ENCODE data around the gene SLC11A1.

The SLC11A1 gene

DNA sequence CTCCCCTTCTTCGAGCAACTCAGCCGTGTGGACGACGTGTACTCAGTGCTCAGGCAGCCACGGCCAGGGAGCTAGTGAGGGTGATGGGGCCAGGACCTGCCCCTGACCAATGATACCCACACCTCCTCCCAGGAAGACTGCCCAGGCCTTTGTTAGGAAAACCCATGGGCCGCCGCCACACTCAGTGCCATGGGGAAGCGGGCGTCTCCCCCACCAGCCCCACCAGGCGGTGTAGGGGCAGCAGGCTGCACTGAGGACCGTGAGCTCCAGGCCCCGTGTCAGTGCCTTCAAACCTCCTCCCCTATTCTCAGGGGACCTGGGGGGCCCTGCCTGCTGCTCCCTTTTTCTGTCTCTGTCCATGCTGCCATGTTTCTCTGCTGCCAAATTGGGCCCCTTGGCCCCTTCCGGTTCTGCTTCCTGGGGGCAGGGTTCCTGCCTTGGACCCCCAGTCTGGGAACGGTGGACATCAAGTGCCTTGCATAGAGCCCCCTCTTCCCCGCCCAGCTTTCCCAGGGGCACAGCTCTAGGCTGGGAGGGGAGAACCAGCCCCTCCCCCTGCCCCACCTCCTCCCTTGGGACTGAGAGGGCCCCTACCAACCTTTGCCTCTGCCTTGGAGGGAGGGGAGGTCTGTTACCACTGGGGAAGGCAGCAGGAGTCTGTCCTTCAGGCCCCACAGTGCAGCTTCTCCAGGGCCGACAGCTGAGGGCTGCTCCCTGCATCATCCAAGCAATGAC, 22.4 kb downstream of the SLC11A1 start:
- DNase-seq (ENCODE audit: low read depth in 2 of 2), result no peak

DNA sequence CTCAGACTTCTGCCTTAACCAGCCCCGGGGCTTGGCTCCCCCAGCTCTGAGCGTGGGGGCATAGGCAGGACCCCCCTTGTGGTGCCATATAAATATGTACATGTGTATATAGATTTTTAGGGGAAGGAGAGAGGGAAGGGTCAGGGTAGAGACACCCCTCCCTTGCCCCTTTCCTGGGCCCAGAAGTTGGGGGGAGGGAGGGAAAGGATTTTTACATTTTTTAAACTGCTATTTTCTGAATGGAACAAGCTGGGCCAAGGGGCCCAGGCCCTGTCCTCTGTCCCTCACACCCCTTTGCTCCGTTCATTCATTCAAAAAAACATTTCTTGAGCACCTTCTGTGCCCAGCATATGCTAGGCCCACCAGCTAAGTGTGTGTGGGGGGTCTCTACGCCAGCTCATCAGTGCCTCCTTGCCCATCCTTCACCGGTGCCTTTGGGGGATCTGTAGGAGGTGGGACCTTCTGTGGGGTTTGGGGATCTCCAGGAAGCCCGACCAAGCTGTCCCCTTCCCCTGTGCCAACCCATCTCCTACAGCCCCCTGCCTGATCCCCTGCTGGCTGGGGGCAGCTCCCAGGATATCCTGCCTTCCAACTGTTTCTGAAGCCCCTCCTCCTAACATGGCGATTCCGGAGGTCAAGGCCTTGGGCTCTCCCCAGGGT, 23.1 kb downstream of the SLC11A1 start:
- no peak for DNase-seq (ENCODE audit: low read depth in 2 of 2)

DNA sequence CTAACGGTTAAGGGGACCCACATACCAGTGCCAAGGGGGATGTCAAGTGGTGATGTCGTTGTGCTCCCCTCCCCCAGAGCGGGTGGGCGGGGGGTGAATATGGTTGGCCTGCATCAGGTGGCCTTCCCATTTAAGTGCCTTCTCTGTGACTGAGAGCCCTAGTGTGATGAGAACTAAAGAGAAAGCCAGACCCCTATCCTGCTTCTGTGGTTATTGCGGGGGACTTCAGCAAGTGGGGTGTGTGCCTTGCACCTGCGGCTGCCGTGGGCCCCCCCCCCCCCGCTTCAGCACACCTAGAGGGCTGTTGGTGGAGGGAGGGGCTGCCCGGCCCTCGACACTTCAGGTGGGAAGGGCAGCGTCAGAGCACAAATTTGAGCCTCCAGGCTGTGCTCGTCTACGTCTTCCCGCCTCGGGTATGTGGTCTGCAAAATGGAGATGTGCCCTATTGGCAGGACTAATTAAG, 23.7 kb downstream of the SLC11A1 start:
- DNase-seq (ENCODE audit: low read depth in 2 of 2), result no peak

DNA sequence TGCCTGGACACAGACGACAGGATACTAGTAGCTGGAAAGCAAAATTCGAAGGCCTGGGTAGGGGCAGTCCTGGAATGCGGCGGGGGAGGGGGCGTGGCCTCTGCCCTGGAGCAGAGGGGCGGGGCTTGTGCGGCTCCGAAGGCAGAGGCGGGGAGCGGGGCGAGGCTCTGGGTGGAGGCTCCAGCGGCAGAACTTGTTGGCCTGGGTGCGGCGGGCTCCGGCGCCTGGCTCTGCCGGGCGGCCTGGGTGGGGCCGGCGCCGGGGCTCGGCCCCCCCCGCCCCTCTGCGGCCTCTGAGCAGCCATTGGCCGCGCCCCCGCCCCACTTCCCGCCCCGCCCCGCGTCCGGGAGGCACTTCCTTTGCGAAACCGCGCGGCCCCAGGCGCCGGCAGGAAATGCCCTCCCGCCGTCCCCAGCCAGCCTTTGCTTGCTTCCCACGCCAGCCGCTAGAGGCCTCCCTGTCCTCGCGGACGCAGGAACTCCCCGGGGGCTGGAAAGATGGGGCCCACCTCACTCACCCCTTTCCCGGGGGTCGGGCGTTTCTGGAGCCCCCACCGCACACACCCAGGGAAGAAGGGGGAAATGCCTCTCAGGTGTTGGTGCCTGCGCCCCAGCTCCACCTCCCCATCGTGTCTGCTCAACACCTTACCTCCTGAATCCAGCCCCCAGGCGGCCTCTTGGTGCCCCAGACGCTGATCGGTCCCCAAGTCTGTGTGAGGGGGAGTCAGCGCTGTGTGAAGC, 24.3 kb downstream of the SLC11A1 start:
- peak; percentile 78 to 82 for DNase-seq (ENCODE audit: low read depth in 2 of 2)

DNA sequence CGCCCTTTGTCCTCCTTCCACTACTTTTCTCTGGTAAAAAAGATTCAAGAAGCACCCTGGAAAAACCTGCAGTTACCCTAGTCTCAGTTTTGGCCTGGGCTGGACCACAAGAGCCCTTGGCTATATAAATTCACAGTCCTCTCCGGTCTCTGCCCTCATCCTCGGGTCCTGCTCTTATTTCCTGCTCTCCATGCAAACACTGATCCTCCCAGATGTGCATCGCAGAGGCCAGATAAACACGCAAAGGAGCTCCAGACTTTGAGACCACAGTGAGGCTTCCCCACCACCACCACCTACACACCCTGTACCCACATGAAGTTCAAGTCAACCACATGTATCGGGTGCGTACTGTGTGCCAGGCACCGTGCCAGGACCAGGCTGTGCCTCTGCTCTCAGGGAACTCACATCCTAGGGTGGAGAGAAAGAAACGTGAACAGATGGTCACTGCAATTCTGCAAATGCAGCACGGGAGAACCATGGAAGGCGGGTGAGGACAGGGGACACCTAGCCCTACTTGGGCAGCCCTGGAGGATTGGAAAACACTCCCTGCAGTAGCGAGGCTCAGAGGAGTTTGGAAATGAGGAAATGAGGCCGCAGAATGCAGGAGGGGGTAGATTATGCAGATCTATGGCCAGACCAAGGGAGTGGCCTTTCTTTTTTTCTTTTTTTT, 25.0 kb downstream of the SLC11A1 start:
- DNase-seq (ENCODE audit: low read depth in 2 of 2), result peak; percentile 44 to 49

DNA sequence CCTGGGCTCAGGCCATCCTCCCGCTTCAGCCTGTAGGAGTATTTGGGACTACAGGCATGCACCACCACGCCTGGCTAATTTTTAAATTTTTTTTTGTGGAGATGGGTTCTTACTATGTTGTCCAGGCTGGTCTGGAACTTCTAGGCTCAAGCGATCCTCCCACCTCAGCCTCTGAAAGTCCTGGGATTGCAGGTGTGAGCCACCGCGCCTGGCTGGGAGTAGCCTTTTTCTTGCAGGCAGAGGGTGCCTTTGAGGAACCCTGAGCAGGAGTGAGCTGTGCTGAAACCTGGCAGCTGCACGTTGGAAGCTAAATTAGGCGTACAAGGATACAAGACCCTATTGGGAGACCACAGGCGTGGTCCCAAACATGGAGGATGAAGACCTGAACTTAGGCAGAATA, 25.6 kb downstream of the SLC11A1 start:
- no peak for DNase-seq (ENCODE audit: low read depth in 2 of 2)

DNA sequence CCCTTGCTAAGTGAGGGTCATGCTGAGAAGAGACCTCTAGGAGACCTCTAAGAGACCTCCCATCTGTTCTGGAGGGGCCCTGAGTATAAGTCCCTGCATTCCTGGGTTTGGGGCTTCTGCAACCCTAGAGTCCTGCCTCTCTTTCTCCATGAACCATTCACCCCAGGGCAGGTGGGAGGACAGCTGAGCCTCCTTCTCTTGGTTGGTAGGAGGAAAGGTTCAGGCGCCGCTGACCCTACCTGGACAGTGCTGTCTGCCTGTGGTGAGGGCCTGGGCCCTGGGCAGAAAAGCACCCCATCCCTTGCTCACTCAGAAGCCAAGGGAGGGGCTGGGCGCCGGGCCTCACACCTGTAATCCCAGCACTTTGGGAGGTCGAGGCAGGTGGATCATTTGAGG, 36.2 kb downstream of the SLC11A1 start:
- DNase-seq (ENCODE audit: low read depth in 2 of 2), result no peak

DNA sequence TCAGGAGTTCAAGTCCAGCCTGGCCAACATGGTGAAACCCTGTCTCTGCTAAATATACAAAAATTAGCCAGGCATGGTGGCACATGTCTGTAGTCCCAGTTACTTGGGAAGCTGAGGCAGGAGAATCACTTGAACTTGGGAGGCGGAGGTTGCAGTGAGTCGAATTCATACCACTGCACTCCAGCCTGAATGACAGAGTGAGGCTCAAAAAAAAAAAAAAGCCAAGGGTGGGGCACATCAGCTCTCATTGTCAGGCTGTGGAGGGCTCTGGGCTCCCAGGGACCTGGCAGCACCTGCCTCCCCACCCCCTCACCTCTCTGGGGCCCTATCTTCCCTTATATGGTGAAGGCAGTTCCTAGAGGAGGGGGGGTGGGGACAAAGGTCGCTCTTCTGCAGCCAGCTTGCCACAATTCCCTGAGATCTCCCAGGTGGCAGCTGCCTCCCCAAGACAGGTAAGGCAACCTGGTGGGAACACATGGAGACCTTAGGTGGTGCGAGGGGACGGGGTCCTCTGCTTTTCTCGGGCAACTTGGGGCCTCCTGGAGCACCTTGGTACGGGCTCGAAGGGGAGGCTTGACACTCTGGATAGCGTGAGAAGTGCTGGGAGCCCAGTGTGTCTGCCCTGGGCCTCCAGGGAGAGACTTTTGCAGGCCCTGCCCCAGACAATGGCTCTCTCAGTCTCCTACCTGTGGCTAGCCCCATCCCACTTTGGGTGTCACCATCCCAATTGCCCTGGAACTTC, 36.8 kb downstream of the SLC11A1 start, which contains the start of gene VIL1:
TSS of gene VIL1 (plus strand) at position 407 of the 742 bp plus-strand sequence. CDS start 4,656 bp downstream, outside the sequence.
- DNase-seq (ENCODE audit: low read depth in 2 of 2), result no peak

DNA sequence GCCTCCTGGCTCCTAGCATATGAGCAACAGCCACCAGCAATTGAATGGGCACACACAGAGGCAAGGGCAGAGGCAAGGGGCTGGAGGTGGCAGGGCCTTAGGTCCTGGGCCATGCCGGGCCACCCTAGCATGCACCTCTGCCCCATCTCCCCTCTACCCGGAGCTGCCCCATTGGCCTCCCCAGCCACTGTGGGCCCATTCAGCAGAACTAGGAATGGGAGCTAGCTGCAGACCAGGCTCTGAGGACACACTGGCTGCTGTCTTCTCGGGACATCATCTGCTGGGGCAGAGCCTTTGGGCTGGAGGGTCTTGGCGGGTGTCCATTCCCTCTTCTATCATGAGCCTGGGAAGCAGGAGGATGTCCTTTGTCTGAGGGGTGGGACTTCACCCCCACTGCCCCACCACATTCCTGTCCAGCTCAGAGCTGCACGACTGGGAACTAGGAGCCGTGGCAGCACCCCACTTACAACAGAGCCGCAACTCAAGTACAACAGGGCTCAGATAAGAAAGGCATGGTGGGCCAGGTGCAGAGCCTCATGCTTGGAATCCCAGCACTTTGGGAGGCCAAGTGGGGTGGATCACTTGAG, 37.6 kb downstream of the SLC11A1 start:
- DNase-seq (ENCODE audit: low read depth in 2 of 2), result no peak

DNA sequence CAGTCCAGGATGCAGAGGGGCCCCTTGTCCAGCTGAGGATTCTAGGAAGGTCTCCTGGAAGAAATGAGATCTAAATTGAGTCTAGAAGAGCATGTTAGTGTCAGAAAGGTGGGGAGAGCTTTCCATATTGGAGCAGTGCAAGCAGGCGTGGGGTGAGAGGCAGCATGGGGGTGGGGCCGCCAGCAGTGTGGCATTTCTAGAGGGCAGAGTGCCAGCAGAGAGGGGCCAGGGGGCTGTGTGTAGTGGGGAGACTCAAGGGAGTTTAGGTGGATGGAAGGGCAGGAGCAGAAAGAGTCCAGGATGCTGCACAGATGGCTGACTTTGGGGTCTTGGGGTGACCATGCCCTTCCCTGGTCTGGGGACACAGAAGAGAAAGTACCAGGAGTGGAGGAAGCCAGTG, 39.0 kb downstream of the SLC11A1 start:
- no peak for DNase-seq (ENCODE audit: low read depth in 2 of 2)

DNA sequence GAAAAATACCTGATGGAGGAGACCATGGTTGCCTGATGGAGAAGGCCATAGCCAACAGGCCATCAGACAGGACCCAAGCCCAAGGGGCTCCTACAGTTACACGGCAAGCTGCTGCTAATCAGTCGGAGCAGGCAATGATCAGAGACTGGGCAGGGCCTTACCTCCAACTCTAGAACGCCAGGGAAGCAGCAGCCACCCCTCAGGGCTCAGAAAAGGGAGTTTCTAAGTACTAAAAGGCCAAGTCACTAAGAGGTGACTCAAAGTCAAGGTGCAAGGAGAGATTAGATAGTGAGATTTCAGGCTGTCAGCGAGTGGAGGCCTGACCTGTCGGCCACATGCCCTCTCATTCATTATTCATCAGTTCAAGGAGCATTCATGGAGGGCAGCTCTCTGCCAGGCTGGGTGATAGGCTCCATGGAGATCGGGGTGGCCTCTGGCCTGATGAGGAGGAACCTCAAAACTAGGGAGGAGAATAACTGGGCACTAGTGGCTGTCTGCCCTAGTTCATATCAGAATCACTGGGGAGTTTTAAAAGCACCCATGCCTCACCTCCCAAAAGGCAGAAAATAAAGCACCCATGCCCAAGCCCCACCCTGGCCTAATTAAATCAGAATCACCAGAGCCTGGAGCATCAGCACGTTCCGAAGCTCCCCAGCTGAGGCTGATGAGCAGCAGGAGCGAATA, 40.5 kb downstream of the SLC11A1 start:
- no peak for DNase-seq (ENCODE audit: low read depth in 2 of 2)

DNA sequence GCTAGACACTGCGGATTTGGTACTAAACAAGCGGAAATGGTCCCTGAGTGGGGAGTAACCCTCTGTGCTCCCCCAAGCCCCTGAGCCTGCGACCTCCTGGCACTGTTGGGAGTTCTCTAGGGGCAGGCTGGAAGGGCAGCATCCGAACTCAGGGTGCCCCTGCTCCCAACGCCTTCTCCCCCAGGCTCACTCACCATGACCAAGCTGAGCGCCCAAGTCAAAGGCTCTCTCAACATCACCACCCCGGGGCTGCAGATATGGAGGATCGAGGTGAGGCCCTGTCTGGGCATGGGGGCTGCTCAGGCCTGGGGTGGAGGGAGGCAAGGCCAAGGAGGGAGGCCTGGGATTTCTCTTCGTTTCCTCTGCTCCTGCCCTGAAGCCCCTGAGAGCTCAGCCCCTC, 41.5 kb downstream of the SLC11A1 start:
- DNase-seq (ENCODE audit: low read depth in 2 of 2), result no peak

DNA sequence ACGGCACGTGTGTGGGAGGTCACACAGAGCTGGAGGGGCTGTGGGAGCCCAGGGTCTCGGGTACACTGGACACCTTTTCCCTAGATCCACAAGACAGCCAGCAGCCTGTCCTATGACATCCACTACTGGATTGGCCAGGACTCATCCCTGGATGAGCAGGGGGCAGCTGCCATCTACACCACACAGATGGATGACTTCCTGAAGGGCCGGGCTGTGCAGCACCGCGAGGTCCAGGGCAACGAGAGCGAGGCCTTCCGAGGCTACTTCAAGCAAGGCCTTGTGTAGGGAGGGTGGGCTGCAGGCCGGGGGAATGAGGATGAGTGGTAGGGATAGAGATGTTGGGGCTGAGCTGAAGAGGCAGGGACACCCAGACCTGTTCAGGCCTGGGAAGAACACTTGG, 43.5 kb downstream of the SLC11A1 start:
- no peak for DNase-seq (ENCODE audit: low read depth in 2 of 2)

DNA sequence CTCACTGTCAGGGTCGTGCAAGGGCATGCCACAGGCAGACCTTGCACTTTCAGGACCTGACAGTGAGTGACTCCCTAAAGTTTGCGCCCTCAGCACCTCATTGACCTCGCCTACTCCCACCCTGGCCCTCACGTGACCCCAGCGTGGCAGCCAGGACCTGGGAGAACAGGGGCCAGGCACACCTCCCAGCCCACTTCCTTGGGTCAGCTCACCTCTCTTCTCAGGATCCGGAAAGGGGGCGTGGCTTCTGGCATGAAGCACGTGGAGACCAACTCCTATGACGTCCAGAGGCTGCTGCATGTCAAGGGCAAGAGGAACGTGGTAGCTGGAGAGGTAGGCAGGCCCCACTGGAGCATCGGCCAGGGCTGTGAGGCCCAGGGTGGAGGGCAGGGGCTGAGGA, 45.7 kb downstream of the SLC11A1 start:
- DNase-seq (ENCODE audit: low read depth in 2 of 2), result no peak

DNA sequence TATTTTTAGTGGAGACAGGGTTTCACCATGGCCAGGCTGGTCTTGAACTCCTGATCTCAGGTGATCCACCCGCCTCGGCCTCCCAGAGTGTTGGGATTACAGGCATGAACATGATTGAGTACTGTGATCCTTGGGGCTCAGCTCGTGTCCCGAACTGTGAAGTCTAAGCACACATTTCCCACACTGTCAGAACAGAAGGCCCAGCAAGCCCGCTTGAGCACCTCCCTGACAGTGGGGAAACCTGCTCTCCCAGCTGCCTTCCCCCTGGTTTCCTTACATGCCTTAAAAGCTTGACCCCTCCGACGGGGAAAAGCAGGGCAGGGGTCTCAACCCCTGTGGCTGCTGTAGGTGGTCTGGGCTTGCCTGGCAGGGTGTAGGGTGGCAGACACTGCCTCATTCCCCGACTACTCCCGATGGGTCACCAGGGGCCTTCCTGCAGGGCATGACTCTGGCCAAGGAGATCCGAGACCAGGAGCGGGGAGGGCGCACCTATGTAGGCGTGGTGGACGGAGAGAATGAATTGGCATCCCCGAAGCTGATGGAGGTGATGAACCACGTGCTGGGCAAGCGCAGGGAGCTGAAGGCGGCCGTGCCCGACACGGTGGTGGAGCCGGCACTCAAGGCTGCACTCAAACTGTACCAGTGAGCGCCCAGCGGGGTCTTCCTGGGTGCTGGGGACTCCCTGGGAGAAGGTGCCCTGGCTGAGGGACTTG, 46.9 kb downstream of the SLC11A1 start:
- DNase-seq (ENCODE audit: low read depth in 2 of 2), result no peak

DNA sequence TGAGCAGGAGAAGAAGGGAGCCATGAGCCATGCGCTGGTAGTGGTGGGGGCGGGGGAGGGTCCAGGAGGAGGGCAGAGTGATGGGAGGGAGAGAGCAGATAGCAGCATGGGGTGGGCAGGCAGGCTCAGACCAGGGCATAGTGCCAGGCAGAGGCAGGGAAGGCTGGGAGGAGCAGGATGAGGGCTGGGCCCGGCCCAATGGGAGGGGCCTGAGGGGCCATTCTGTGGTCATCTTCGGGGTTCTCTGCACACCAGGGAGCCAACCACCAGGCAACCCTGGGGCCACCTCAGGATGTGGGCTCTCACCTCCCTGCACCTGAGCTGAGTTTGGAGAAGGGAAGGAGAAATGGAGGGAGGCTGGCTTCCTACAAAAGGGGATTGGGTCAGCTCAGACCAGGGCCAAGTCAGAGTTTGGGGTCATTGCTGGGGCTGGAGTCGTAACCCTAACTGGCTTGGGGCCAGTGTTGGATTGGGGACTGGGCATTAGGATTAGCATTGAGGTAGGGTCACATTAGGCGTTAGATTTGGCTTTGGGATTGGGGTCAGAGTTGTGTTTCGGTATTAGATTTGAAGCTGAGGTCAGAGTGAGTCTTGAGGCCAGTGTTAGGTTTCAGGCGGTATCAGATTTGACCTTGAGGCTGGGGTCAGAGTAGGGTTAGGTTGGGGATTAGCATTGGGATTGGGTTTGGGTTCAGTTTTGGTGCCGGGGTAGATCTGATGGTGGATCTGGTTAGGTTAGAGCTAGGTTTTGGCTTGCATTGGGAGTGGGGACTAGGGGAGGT, 48.0 kb downstream of the SLC11A1 start:
- no peak for DNase-seq (ENCODE audit: low read depth in 2 of 2)

DNA sequence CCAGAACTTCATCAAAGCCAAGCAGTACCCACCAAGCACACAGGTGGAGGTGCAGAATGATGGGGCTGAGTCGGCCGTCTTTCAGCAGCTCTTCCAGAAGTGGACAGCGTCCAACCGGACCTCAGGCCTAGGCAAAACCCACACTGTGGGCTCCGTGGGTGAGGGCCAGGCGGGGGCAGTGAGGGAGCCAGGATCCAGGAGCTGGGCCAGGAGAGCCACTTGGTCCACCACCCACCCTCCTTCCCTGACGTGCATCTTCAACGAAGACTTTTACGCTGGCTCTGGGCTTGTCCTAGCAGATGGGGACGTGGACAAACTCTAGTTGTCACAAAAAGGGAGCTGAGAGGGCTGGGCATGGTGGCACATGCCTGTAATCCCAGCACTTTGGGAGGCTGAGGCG, 48.6 kb downstream of the SLC11A1 start:
- DNase-seq (ENCODE audit: low read depth in 2 of 2), result no peak

DNA sequence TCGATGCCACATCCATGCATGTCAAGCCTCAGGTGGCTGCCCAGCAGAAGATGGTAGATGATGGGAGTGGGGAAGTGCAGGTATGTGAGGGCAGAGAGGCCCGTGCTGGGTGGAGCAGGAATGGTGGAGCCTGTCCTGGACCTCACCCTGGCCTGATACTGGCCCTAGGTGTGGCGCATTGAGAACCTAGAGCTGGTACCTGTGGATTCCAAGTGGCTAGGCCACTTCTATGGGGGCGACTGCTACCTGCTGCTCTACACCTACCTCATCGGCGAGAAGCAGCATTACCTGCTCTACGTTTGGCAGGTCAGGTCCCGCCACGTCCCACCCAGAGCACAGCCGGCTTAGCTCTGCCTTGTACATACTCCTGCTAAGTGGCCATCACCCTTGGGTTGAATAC, 49.8 kb downstream of the SLC11A1 start:
- DNase-seq (ENCODE audit: low read depth in 2 of 2), result no peak

Data from activated CD8-positive, alpha-beta memory T cell treated with anti-CD3 and anti-CD28 coated beads for 4 hours (primary cell).